Stimulated activated CD8-positive, alpha-beta memory T cell treated with anti-CD3 and anti-CD28 coated beads, Interleukin-2, amount 100 ng/mL, for 48 hours (primary cell): Measurements from ENCODE around the gene HOXC4.
"Not testable (repeated sequence)": the region's sequence is repeated elsewhere in the genome, so short reads cannot be mapped to it uniquely, and the experiment has no call there.

ENCODE experiments used
- DNase-seq, 2 donors: peaks; one replicate each; pipeline ENCODE4 v3.0.0-alpha.2; 2020; ENCODE audit warnings: low read depth in 2 of 2

The HOXC4 gene

DNA sequence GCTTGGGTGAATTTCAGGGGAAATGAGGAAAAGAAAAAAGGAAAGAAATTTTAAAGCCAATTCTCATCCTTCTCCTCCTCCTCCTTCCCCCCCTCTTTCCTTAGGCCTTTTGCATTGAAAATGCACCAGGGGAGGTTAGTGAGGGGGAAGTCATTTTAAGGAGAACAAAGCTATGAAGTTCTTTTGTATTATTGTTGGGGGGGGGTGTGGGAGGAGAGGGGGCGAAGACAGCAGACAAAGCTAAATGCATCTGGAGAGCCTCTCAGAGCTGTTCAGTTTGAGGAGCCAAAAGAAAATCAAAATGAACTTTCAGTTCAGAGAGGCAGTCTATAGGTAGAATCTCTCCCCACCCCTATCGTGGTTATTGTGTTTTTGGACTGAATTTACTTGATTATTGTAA lies 1.9 kb downstream of the HOXC4 start:
- no peak for DNase-seq

DNA sequence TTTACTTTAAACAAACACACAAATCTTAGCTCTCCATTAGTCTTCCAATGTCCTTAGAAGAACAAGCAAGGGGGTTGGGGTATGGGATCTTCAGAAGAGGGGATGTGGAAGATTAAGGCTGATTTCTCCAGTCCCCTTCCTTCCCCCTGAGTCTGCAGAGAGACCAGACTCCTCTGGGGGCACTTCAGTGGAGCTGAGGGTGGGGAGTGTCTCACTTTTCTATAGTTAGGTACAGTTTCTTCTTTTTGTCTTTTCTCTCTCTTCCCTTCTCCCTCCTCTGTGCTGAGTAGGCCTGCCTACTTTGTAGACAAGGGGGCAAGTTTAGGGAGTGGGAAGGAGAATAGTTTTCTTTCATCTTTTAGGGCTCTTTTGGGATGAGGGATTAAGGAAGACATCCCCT lies 2.5 kb downstream of the HOXC4 start:
- DNase-seq: no peak

DNA sequence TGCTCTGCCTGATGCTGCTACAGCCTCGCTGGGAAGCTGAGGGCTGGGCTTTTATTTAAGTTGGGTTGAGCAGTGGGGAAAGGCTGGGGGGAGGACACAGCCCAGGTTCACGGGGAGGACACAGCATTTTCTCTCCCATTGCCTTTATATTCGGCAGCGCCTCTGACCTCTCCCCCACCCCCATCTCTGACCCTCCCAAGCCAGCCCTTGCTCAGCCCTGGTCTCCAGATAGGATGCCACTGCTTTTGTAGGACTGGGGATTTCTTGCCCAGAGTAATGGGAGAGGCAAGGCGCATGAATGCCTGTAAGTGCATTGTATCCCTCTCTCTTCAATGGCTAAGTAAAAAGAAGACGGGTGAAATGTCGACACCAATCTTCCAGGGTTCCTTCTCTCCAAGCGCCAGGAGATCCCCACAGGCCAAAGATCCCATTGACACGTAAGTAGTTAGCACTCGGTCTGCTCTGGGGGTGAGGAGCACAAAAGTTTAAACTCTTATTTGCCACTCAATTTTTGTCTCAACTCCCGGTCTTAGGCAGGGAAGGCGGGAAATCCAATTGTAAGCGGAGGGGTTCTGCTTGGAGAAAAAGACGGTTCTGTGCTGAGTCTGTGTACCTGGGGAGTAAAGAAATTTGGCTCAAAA lies 4.6 kb downstream of the HOXC4 start:
- DNase-seq: no peak

DNA sequence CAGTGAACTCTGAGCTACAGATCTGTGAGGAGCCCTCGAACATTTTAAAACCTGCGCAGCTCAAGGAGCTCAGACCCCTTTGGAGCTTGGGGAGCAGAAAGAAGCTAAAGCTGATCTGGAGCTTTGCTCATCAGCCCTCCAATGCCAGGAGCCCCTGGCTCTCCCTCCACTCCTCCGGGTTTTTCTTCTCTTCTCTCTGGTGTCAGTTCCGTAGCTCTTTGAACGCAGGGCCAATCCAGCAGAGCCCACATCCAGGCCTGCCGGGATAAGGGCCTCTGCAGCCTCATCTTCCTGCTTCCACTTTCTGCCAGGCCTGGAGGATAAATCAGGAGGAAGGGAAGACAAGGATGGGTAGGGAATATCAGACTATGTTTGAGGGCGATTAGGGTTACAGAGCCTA lies 6.0 kb downstream of the HOXC4 start:
- no peak for DNase-seq

DNA sequence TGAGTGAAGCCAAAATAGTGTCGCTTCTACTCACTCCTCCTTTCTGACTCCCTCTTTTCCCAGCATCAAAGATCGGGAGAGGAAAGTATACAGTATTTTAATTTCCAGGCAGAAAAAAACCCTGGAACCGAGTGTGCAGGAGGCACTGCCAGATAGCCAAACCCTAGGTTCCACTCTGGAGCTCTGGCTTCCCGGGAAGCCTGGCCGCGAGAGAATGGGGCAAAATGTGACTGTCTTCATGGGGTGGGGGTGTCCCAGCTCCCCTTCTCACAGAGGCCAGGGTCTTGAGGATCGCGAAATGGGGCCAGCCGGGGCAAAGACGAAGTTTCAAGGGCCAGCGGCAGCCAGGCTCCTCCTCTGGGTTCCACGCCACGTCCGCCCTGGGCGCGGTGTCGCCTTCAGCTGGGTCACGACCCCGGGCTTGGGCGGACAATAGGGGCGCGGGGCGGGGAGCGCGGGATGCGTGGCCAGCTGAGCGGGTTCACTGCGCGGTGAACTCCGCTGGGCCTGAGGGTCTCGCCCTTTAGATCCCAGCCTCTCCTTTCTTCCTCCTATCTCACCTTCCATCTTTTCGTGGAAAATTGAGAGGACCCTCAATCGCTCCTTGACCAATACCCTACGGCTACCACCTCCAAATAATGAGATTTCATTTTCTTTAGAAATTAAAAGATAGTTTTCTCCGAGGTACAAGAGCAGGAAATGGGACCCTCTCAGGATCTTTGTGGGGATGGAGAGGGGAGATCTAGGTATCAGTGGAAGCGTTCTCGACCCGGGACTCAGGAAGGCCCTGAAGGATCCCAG lies 6.7 kb downstream of the HOXC4 start:
- no peak for DNase-seq

DNA sequence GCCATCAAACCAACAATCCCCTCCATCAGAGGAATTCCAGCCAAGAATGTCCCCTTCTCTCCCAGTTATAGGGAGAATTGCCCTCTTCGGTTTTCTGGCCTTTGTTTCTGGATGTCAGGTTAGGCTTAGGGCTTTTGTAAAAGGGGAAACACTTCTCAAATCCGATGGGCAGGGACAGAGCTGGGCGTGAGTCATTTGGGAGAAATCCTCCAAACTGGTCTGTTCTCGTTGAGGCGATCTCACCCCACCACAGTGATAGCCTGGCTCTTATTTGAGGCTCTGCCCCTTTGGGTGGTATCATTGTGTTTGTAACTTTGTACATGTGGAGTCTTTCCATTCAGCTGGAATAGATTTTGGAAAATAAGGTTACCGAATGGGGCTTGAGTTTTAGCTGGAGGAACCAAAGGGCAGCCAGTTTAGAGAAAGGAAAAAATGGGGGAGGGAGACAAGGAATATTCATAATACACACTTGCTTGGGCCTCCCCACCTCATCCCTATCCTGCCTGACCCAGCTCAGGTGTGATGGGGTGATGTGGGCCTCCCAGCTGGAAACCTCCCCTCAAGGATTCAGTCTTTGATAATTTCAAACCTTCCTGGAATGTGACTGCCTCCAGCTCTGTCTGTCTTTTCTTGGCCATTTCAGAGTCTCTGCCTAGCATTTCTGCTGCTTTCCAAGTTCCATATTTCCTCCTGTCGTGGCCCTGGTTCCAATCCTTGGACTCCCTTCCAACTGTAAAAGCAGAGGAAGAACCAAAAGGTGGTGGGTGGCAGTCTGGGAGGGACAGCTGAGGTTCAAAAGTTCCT lies 7.5 kb downstream of the HOXC4 start:
- DNase-seq: no peak

DNA sequence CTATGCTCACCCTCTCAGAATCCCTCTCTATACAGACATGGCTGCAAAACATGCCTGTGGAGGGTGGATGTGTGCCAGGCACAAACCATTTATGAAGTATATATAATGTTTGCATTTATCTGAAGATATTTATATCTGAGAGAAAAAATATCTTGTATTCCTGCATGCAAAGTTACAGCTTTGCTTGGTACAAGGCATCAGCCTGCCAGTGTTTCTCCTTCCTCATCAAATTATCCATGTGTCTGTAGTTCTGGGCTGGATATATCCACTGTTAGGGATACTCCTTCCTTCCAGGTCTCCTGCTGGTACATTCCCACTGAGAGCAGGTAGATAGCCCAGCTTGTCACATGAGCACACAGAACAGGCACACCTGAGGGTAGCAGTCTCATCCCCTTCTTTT lies 12.0 kb downstream of the HOXC4 start:
- DNase-seq: no peak

DNA sequence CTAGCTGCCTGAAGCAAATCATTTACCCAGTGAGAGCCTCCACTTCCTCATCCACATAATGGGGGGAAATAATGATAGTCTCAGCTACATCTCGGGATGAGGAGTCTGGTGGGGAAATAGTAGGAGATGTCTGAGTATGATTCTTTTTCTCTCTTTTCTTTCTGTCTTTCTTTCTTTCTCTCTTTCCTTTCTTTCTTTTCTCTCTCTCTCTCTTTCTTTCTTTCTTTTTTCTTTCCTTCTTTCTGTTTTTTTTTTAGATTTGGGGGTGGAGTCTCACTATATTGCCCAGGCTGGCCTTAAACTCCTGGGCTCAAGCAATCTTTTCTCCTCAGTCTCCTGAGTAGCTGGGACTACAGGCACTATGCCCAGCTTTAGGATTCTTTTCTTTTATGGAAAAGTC lies 12.8 kb downstream of the HOXC4 start:
- DNase-seq: no peak

DNA sequence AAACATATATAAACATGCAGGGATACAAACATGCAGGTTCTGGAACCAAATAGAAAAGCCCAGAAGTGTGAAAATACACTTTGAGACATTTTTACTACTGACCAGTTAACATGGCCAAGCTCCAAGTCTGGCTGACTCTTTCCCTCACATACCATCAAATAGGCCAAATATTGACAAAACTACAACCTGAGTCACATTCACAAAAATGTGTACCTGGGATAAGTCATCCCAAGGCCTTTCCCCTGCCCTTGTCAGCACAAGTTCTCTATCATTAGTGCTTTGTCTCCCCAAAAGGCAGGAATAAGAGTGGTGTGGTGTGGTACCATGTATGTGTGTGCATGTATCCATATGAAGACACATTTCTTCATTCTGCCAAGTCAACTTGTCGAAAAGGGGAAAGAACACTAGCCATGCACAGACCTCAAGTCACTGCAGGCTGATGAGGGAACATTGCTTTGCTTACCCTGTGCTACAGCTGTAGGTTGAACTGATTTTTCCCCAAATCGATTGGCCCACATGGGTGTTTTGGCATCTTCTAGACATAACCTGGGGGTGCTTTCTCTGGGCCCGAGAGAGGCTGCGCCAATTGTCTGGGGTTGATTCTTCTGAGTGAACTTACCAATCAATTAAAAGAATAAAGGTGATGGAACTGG lies 14.9 kb downstream of the HOXC4 start:
- no peak for DNase-seq

DNA sequence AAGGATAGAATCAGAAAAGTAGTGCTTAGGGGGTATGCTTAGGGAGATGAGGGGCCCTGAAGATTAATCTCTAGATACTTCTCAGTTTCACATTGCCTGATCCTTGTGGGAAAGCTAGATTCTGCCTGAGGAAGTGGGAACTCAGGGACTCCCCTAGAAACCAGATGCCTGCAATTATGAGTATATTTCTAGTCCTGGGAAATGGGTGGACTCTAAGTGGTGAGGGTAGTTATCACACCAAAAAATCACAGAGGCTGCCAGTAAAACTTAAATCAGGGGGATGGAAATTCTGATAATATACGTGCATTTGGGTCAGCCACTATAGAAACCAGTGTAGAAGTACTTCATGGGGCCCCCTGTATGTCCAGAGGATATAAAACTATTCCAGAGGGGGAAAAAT lies 18.3 kb downstream of the HOXC4 start:
- no peak for DNase-seq

DNA sequence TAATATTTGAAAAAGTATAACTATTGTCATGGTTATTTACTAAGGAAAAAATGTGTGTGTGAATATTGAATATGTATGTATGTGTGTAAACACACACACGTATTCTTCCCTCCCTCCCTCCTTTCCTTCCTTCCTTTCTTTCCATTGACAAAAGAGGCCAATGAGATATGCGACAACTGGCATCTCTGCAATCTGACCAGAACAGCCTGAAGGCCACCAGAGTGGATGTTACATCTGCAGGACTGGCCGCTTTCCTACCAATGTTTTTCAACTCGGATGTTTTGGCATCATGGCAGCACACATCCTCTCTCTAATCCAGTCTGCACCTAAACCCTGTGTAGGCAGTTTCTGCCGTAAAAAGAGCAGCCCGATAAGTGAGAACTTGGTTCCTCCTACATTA lies 20.7 kb downstream of the HOXC4 start:
- no peak for DNase-seq

DNA sequence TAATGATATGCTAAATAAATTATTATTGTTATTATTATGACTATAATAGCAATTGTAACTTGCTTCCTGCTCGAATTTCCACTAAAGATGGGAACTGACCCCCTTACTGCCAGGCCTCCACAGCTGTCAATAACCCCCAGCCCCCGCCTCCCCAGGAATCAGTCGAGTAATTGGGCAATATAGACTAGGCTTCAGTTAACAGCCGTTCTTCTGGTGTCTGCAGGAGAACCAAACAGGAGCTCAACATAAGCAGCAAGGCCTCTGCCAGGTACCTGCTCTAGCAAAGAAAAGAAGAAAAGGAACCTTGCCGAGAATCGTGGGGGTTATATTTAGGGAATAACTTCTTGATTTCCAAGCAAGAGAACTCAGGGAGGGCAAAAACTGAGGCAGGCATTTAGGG lies 21.8 kb downstream of the HOXC4 start:
- DNase-seq: no peak

DNA sequence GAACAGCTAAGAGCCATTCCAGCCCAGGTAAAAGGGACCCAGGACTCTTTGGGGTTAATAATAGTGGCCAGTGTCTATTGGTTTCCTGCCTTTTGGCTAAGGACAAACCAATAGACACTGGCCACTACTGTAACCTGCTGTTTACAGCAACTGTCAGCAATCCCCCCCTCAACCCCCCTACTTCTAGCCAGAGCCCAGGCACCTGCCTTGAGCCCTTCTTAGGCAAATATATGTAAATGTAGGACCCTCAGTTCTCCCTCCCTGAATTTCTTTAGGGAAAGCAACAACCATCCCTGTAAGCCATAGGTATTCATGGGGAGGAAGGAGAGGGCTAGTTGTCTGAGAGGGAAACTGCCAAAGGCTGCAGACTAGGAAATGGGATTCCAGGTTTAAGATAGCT lies 22.3 kb downstream of the HOXC4 start:
- no peak for DNase-seq

DNA sequence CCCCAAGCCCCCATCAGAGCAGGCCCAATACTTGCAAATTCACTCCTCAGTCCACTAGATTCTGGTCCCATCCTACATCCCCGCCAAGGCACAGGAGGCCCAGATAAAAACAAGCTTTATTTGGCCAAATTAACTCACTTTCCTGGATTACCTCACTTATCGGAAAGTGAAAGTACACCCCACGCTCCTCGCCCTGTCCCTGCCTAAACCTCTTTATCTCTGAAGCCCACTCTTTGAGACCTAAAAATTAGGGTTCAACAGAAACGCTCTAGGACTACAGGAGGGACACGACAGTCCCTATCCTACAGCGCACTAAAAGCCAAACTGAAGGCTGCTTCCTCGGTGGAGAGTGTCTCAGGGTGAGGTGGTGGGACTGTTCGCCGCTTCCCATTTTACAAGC lies 24.2 kb downstream of the HOXC4 start:
- not testable (repeated sequence) for DNase-seq

DNA sequence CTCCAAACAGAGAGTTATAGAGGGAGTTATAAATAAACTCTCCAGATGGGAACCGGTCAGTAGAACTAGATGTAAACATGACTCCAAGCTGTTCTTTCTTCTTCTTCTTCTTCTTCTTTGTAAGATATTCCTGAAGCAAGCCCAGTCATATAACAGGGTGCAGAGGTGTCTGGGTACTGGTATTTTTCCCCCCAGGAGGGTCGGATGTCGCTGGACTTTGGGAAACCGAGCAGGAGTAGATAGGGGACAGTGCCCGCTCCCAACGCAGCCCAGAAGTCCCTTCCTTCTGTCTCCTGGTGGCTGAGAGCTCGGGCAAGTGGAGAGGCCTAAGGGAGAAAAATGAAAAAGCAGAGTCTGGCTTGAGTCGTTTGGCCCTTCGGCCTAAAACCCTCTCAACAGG lies 25.5 kb downstream of the HOXC4 start:
- DNase-seq: not testable (repeated sequence)

DNA sequence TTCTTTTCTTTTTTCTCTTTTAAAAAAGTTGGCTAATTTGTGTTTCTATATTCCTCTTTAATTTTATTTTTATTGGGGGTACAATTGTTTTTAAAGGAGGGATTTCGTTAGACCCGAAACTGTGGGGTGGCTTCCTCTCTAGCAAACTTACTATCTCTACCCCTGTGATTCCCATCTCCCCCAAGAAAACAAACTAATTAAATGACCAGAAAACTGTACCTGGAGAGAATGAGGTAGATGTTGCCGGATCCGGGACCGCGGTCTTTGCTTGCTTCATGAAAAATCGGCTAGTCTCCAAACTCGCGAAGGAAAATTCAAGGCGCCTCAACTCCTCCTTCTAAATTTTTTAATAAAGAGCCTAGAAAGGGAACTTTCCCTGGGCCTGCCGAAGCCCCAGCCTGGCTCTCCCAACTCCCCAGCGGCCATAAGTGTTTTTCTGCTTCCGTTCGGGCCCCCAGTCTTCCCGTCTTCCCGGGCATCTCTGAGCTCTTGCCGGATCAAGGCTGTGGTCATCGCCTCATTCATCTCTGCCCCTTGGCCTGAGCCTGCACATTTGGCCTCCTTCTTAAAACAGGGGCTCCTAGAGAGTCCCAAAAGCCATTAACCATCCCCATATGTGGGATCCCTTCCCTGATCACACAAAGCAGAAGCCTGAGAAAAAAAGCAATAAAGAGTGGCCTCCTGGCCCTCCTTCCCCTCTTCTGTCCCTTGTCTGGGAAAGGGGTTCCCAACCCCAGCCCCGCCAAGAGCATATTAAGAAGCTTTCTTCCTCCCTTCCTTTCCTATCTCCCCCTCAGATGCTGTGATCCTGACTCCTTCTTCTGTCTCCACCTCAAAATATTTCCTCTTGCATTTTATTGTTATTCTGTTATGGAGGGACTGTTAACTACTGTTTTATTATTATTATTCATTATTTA lies 26.6 kb downstream of the HOXC4 start:
- DNase-seq: not testable (repeated sequence)

DNA sequence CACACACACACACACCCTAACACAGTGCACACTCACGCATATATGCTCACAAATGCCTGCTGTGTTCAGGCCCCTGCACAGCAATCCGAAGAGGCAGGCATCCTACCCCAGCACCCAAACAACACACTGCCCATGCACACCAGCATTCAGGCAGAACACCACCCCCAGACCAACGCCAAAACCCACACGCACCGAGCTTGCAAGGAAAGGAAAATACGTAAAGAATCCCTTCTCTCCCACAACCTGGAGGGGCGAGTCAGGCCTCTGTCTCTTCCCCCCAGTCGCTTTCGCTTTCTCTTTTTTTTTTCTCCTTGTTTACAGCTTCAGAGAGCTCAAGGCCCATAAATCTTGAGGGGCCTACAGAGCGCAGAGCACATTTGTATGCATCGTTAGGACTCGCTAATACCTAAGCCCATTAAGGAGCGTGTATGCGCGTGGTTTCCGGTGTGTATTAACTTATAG lies 27.4 kb downstream of the HOXC4 start:
- DNase-seq: not testable (repeated sequence)

DNA sequence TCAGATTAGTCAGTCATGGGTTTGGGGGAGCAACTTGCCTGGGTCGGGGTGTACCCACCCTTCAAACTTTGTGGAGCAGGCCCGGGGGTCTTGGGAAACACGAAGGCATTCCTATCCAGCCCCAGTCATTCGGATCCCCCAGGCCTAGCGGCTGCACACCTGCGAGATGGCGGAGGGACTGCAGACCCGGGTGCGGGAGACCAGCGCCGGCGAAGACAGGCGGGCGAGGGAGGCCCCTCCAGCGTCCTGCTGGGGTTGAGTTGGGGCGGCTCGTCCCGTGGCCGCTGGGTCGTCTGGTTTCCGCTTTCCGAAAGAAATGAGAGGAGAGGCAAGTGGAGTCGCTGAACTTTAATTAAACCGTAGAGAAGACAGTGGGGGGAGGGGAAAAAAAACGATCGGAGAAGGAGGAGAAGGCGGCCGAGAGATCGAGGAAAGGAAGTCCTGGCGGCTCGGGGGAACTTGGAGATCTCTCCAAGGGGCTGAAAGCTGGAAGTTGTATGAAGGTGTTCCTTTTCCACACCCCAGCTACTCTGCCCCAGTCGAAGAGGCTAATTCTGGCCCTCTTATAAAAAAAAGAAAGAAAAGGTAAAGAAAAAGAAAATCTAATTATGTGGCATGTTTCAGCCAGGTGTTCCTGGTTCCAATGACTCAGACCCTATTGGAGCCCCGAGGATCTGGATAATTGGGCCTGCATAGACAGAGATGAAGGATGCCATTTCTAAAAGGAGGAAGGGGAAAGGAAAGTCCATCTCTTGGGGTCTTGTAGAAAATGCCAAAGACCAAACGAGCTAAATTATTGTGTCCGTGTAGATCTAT lies 28.2 kb downstream of the HOXC4 start:
- DNase-seq: peak in 1 of 2 donors; percentile 13

DNA sequence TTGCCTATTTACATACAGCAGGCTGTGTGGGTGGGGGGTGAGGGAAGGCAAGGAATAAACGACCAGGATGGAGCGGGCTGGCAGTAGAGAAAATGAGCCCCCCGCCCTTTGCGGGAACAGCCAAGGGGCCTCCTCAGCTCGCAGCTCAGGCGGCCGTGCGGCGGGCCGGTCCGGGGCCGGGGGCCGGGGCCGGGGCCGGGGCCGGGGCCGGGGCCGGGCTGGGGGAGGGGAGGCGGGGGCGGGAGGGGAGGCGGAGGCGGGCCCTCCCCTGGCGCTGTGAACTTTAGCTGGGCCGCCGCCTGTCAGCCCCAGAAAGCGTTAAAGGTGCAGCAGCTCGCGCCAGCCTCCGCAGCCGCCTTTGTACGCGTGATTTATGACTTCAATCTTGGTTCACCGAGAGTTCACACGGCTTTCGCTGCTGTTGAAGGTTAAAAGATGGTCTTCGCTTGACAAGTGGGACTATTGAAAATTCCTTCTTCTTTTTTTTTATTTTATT lies 28.8 kb downstream of the HOXC4 start:
- peak; percentile 12 to 22 for DNase-seq

DNA sequence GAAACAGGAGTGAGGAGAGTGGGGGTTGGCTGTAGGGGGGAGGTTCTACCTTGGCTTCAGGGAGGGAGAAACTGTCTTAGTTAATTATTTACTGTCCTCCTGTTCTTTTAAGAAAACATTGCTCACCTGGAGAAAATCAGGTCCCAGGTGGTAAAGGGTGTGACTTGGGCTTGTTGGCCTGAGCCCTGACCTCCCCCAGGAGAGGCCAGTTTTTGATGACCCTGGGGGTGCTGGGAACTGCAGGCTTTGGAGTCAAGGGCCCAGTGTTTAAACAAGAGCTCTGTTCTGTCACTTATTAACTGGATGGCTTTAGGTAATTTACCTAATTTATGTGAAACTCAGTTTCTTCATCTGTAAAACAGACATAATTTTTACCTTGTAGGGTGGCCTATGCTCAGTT lies 34.4 kb downstream of the HOXC4 start:
- not testable (repeated sequence) for DNase-seq
